ENCODE data around the gene FERMT2. TPM values are rescaled to one million over a fixed set of nuclear protein-coding genes. Genes with fewer than 3 reads are reported as not detected.
"Not testable (repeated sequence)": the region's sequence is repeated elsewhere in the genome, so short reads cannot be mapped to it uniquely, and the experiment has no call there.

FERMT2 gene
- polyA plus RNA-seq, 1 experiment, result 485 TPM

GRCh38 chr14:52926953-52927352 is 23.9 kb downstream of the FERMT2 start:
- H3K27me3 ChIP-seq (ENCODE audit: control insufficient read depth, insufficient read depth, low read length), result no peaks in the 10 kb centered on the region
- no peak overlapping the region for H3K27ac ChIP-seq (ENCODE audit: low read depth, low read length)
- ChIA-PET CTCF (no interaction called here), POLR2A (interaction anchor here (0.6 to 1.1 kb wide), 3 partner anchors 12 to 24 kb away, joined by 3 to 4 read pairs (median 3); partner anchors contain the start of gene FERMT2)
- no peak overlapping the region for H3K4me3 ChIP-seq (ENCODE audit: low read depth, low read length)
- no peaks in the 10 kb centered on the region for H3K9me3 ChIP-seq (ENCODE audit: control insufficient read depth, insufficient read depth, low read length)
- no peak for TF ChIP-seq CTCF (IDR thresholded peaks at IDR 0.05; ENCODE audit: low read depth, low read length)
- no peak for DNase-seq (ENCODE audit: low read depth, low spot score)

GRCh38 chr14:52923902-52924575 is 26.8 kb downstream of the FERMT2 start:
- CTCF ChIA-PET, result no interaction called here
- Histone ChIP-seq H3K27ac (ENCODE audit: low read depth, low read length) (no peak overlapping the region), H3K27me3 (ENCODE audit: control insufficient read depth, insufficient read depth, low read length) (no peaks in the 10 kb centered on the region), H3K4me3 (ENCODE audit: low read depth, low read length) (no peak overlapping the region), H3K9me3 (ENCODE audit: control insufficient read depth, insufficient read depth, low read length) (no peaks in the 10 kb centered on the region)
- DNase-seq (ENCODE audit: low read depth, low spot score), result no peak
- POLR2A ChIA-PET, result no interaction called here
- TF ChIP-seq CTCF (IDR thresholded peaks at IDR 0.05; ENCODE audit: low read depth, low read length), result no peak

GRCh38 chr14:52922656-52923055 is 28.2 kb downstream of the FERMT2 start:
- ChIA-PET CTCF (interaction anchor here (1.5 kb wide), 1 partner anchor 9 kb away, joined by 5 read pairs; no protein-coding TSS in a partner anchor), POLR2A (interaction anchor here (0.5 kb wide), 1 partner anchor 69 kb away, joined by 5 read pairs; no protein-coding TSS in a partner anchor)
- H3K9me3 ChIP-seq (ENCODE audit: control insufficient read depth, insufficient read depth, low read length), result no peaks in the 10 kb centered on the region
- DNase-seq (ENCODE audit: low read depth, low spot score), result no peak
- no peaks in the 10 kb centered on the region for H3K27me3 ChIP-seq (ENCODE audit: control insufficient read depth, insufficient read depth, low read length)
- no peak overlapping the region for H3K27ac ChIP-seq (ENCODE audit: low read depth, low read length)
- TF ChIP-seq CTCF (IDR thresholded peaks at IDR 0.05; ENCODE audit: low read depth, low read length), result no peak
- no peak overlapping the region for H3K4me3 ChIP-seq (ENCODE audit: low read depth, low read length)

GRCh38 chr14:52922059-52922458 is 28.8 kb downstream of the FERMT2 start:
- Histone ChIP-seq H3K9me3 (ENCODE audit: control insufficient read depth, insufficient read depth, low read length) (no peaks in the 10 kb centered on the region), H3K27me3 (ENCODE audit: control insufficient read depth, insufficient read depth, low read length) (no peaks in the 10 kb centered on the region), H3K4me3 (ENCODE audit: low read depth, low read length) (no peak overlapping the region), H3K27ac (ENCODE audit: low read depth, low read length) (peak overlapping the region; percentile 22)
- TF ChIP-seq CTCF (IDR thresholded peaks at IDR 0.05; ENCODE audit: low read depth, low read length), result no peak
- ChIA-PET POLR2A (no interaction called here), CTCF (interaction anchor here (1.5 kb wide), 1 partner anchor 9 kb away, joined by 5 read pairs; no protein-coding TSS in a partner anchor)
- no peak for DNase-seq (ENCODE audit: low read depth, low spot score)

GRCh38 chr14:52920411-52920810 is 30.4 kb downstream of the FERMT2 start:
- H3K27me3 ChIP-seq (ENCODE audit: control insufficient read depth, insufficient read depth, low read length); H3K27ac ChIP-seq (ENCODE audit: low read depth, low read length); POLR2A ChIA-PET; H3K9me3 ChIP-seq (ENCODE audit: control insufficient read depth, insufficient read depth, low read length); DNase-seq (ENCODE audit: low read depth, low spot score); CTCF ChIA-PET; H3K4me3 ChIP-seq (ENCODE audit: low read depth, low read length): not testable (repeated sequence)
